Measurements from ENCODE around the gene SPAG9. TPM values are rescaled to one million over a fixed set of nuclear protein-coding genes. Genes with fewer than 3 reads are reported as not detected.

Gene SPAG9
- total and polyA plus RNA-seq, 2 experiments from 2014 or later = 26.5 to 82.7 TPM

GRCh38 chr17:51016099-51016498, 104.6 kb downstream of the SPAG9 start:
- no peak for DNase-seq (ENCODE audit: low spot score)
- TF ChIP-seq EZH2phosphoT487 (IDR thresholded peaks at IDR 0.05; ENCODE audit: low read depth, severe bottlenecking, unreplicated experiment) (no peak), CTCF (IDR thresholded peaks at IDR 0.05; ENCODE audit: poor library complexity) (no peak), EZH2 (IDR thresholded peaks at IDR 0.05; ENCODE audit: borderline replicate concordance) (no peak)
- Histone ChIP-seq H3K36me3 (replicated peaks; ENCODE audit: insufficient read depth, low read depth) (no peaks in the 10 kb centered on the region), H3K4me1 (ENCODE audit: insufficient read depth) (no peaks in the 10 kb centered on the region), H3K4me2 (no peak overlapping the region), H3K9me2 (replicated peaks; ENCODE audit: insufficient read depth) (no peaks in the 10 kb centered on the region), H4K20me1 (ENCODE audit: insufficient read depth, poor library complexity, severe bottlenecking) (no peaks in the 10 kb centered on the region), H3K9me3 (ENCODE audit: low read depth) (no peaks in the 10 kb centered on the region), H3K4me3 (no peak overlapping the region), H3K27ac (peak overlapping the region; percentile 58), H3K27me3 (no peaks in the 10 kb centered on the region), H2AFZ (no peak overlapping the region), H3K79me2 (peaks cover 2% of the 10 kb centered on the region)
- WGBS (ENCODE audit: low lambda C conversion rate, missing lambda C conversion rate) = 83% methylated on average over 1 of the region's 1 CpG

DNA sequence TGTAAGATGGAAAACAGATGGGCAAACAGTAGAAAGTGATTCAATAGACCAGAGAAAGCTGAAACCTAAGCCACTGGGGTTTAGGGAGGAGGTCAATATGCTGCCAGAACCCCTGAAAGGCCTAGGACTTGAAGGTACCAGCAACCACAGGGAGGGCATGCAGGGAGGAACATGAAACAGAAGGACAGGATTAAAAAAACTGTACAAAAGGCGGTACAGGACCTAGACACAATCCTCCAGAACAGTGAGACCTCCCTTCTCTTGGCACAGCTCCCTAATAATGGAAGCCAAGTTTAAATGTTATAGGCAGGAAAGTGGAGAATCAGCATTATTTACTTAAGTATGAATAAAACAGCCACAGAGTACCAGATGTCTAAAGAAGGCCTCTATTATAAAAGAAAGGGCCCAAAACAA, 105.5 kb downstream of the SPAG9 start:
- H4K20me1 ChIP-seq (ENCODE audit: insufficient read depth, poor library complexity, severe bottlenecking) = no peaks in the 10 kb centered on the region
- peaks cover 2% of the 10 kb centered on the region for H3K79me2 ChIP-seq
- no peaks in the 10 kb centered on the region for H3K9me2 ChIP-seq (replicated peaks; ENCODE audit: insufficient read depth)
- no peaks in the 10 kb centered on the region for H3K27me3 ChIP-seq
- H3K4me3 ChIP-seq = no peak overlapping the region
- no peaks in the 10 kb centered on the region for H3K36me3 ChIP-seq (replicated peaks; ENCODE audit: insufficient read depth, low read depth)
- H3K9me3 ChIP-seq (ENCODE audit: low read depth) = no peaks in the 10 kb centered on the region
- TF ChIP-seq EZH2 (IDR thresholded peaks at IDR 0.05; ENCODE audit: borderline replicate concordance) (no peak), CTCF (IDR thresholded peaks at IDR 0.05; ENCODE audit: poor library complexity) (no peak), EZH2phosphoT487 (IDR thresholded peaks at IDR 0.05; ENCODE audit: low read depth, severe bottlenecking, unreplicated experiment) (no peak)
- peak; percentile 21 for DNase-seq (ENCODE audit: low spot score)
- H3K27ac ChIP-seq = peak overlapping the region; percentile 58
- no peak overlapping the region for H2AFZ ChIP-seq
- H3K4me1 ChIP-seq (ENCODE audit: insufficient read depth) = no peaks in the 10 kb centered on the region
- 45% methylated on average over 1 of the region's 1 CpG for WGBS (ENCODE audit: low lambda C conversion rate, missing lambda C conversion rate)
- no peak overlapping the region for H3K4me2 ChIP-seq

- Histone ChIP-seq H3K27ac (peak overlapping the region; percentile 58), H3K9me2 (replicated peaks; ENCODE audit: insufficient read depth) (no peaks in the 10 kb centered on the region), H3K4me2 (no peak overlapping the region), H3K27me3 (no peaks in the 10 kb centered on the region), H3K4me1 (ENCODE audit: insufficient read depth) (no peaks in the 10 kb centered on the region), H3K9me3 (ENCODE audit: low read depth) (no peaks in the 10 kb centered on the region), H3K79me2 (peaks cover 2% of the 10 kb centered on the region), H4K20me1 (ENCODE audit: insufficient read depth, poor library complexity, severe bottlenecking) (no peaks in the 10 kb centered on the region), H3K36me3 (replicated peaks; ENCODE audit: insufficient read depth, low read depth) (no peaks in the 10 kb centered on the region), H2AFZ (no peak overlapping the region), H3K4me3 (no peak overlapping the region)
- DNase-seq (ENCODE audit: low spot score) = no peak
- TF ChIP-seq EZH2 (IDR thresholded peaks at IDR 0.05; ENCODE audit: borderline replicate concordance) (no peak), EZH2phosphoT487 (IDR thresholded peaks at IDR 0.05; ENCODE audit: low read depth, severe bottlenecking, unreplicated experiment) (no peak), CTCF (IDR thresholded peaks at IDR 0.05; ENCODE audit: poor library complexity) (no peak)
- 94% methylated on average over 3 of the region's 3 CpGs for WGBS (ENCODE audit: low lambda C conversion rate, missing lambda C conversion rate)
Measured at GRCh38 chr17:51014129-51014528, 106.5 kb downstream of the SPAG9 start.

DNA sequence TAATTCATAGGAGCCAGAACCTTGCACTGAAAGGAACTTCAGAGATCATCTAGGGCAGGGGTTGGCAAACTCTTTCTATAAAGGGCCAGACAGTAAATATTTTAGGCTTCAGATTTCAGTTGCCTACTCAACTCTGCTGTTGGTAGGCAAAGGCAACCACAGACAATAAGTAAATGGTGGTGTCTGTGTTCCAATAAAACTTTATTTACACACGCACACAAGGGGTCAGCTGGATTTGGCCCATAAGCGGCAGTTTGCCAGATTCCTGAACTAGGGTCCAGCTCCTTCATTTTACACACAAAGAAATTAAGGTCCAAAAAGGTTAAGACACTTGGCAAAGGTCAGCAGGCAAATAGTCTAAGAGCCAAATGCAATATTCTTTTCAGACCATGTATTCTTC, 107.3 kb downstream of the SPAG9 start:
- H3K9me2 ChIP-seq (replicated peaks; ENCODE audit: insufficient read depth) = no peaks in the 10 kb centered on the region
- no peaks in the 10 kb centered on the region for H3K27me3 ChIP-seq
- WGBS (ENCODE audit: low lambda C conversion rate, missing lambda C conversion rate) = 97% methylated on average over 2 of the region's 2 CpGs
- TF ChIP-seq EZH2phosphoT487 (IDR thresholded peaks at IDR 0.05; ENCODE audit: low read depth, severe bottlenecking, unreplicated experiment) (no peak), CTCF (IDR thresholded peaks at IDR 0.05; ENCODE audit: poor library complexity) (no peak), EZH2 (IDR thresholded peaks at IDR 0.05; ENCODE audit: borderline replicate concordance) (no peak)
- no peaks in the 10 kb centered on the region for H3K36me3 ChIP-seq (replicated peaks; ENCODE audit: insufficient read depth, low read depth)
- no peak for DNase-seq (ENCODE audit: low spot score)
- no peak overlapping the region for H3K4me3 ChIP-seq
- H2AFZ ChIP-seq = no peak overlapping the region
- H3K79me2 ChIP-seq = peaks cover 2% of the 10 kb centered on the region
- H3K27ac ChIP-seq = no peak overlapping the region
- H3K9me3 ChIP-seq (ENCODE audit: low read depth) = no peaks in the 10 kb centered on the region
- no peaks in the 10 kb centered on the region for H3K4me1 ChIP-seq (ENCODE audit: insufficient read depth)
- H4K20me1 ChIP-seq (ENCODE audit: insufficient read depth, poor library complexity, severe bottlenecking) = no peaks in the 10 kb centered on the region
- H3K4me2 ChIP-seq = no peak overlapping the region

All from hepatocyte (in vitro differentiated cells).